Mesodermal cell (in vitro differentiated cells): ENCODE data around the gene ANKRD33.

ENCODE experiments used
- H3K27ac ChIP-seq: 2 replicates; pipeline ENCODE4 v1.7.0; 2013; ENCODE audit warnings: mild to moderate bottlenecking, low read depth, low read length, moderate library complexity; ENCODE audit not compliant: severe bottlenecking
- H3K36me3 ChIP-seq: 2 replicates; pipeline ENCODE4 v1.7.1; 2013; ENCODE audit warnings: mild to moderate bottlenecking, low read length, moderate library complexity; ENCODE audit not compliant: control insufficient read depth, insufficient read depth
- H3K4me1 ChIP-seq: one replicate; pipeline ENCODE4 v1.7.1; 2013; ENCODE audit warnings: mild to moderate bottlenecking, low read length; ENCODE audit not compliant: insufficient read depth, control insufficient read depth, poor library complexity, severe bottlenecking
- H3K4me3 ChIP-seq: 2 replicates; pipeline ENCODE4 v1.7.0; 2013; ENCODE audit warnings: low read length, control low read depth, mild to moderate bottlenecking; ENCODE audit not compliant: insufficient read depth, poor library complexity, severe bottlenecking; ENCODE audit errors: extremely low read depth
- H3K9me3 ChIP-seq: 2 replicates; pipeline ENCODE4 v1.7.1; 2013; ENCODE audit warnings: mild to moderate bottlenecking, low read length, moderate library complexity; ENCODE audit not compliant: control insufficient read depth
- WGBS, 2 experiments: methylation state at CpG; one replicate each; pipeline ENCODE4 v1.1.5; 2013; ENCODE audit warnings: missing lambda C conversion rate in 2 of 2; ENCODE audit not compliant: insufficient coverage in 2 of 2; 5-methylcytosine and 5-hydroxymethylcytosine counted together

Gene ANKRD33

GRCh38 chr12:51869496-51869865 is 18.4 kb upstream of the ANKRD33 start:
- 8 to 21% methylated on average over 9 to 15 of the region's 20 CpGs for WGBS, 2 experiments
- no peaks in the 10 kb centered on the region for H3K36me3 ChIP-seq
- peaks cover 31% of the 10 kb centered on the region for H3K4me1 ChIP-seq
- no peak overlapping the region for H3K27ac ChIP-seq
- peak overlapping the region; percentile 40 for H3K4me3 ChIP-seq
- no peaks in the 10 kb centered on the region for H3K9me3 ChIP-seq

- H3K4me1 ChIP-seq = peaks cover 31% of the 10 kb centered on the region
- no peak overlapping the region for H3K4me3 ChIP-seq
- H3K27ac ChIP-seq = no peak overlapping the region
- no peaks in the 10 kb centered on the region for H3K9me3 ChIP-seq
- WGBS, 2 experiments = 42 to 50% methylated on average over 2 of the region's 3 CpGs
- H3K36me3 ChIP-seq = no peaks in the 10 kb centered on the region
Observed at GRCh38 chr12:51869931-51870330, 18.0 kb upstream of the ANKRD33 start.

- H3K4me1 ChIP-seq = peaks cover 28% of the 10 kb centered on the region
- H3K4me3 ChIP-seq = no peak overlapping the region
- no peaks in the 10 kb centered on the region for H3K9me3 ChIP-seq
- no peaks in the 10 kb centered on the region for H3K36me3 ChIP-seq
- WGBS, 2 experiments = 92 to 93% methylated on average over 2 to 4 of the region's 4 CpGs
- no peak overlapping the region for H3K27ac ChIP-seq
Observed at GRCh38 chr12:51870504-51870903, 17.4 kb upstream of the ANKRD33 start.

- no peak overlapping the region for H3K27ac ChIP-seq
- H3K9me3 ChIP-seq = no peaks in the 10 kb centered on the region
- 91 to 97% methylated on average over 4 to 5 of the region's 6 CpGs for WGBS, 2 experiments
- H3K36me3 ChIP-seq = no peaks in the 10 kb centered on the region
- peaks cover 22% of the 10 kb centered on the region for H3K4me1 ChIP-seq
- no peak overlapping the region for H3K4me3 ChIP-seq
Observed at GRCh38 chr12:51871126-51871525, 16.8 kb upstream of the ANKRD33 start.

GRCh38 chr12:51871918-51872688 is 15.8 kb upstream of the ANKRD33 start:
- Histone ChIP-seq H3K4me1 (peaks cover 17% of the 10 kb centered on the region), H3K27ac (no peak overlapping the region), H3K4me3 (no peak overlapping the region), H3K9me3 (no peaks in the 10 kb centered on the region), H3K36me3 (no peaks in the 10 kb centered on the region)
- whole genome bisulfite sequencing, 2 experiments = 73 to 83% methylated on average over 4 to 5 of the region's 17 CpGs

DNA sequence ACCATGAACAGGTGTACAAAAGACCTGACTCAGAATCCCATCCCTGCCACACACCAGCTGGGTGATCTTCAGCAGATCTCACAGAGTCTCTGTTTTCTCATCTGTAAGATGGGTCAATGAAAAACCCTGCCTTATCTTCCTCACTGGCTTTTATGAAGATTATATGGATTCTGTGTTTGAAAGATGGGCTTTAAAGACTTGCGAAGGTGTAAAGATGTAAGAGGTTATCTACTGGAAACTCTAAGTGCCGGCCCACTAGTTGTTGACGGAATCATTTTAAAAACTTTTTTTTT is 15.3 kb upstream of the ANKRD33 start:
- no peaks in the 10 kb centered on the region for H3K9me3 ChIP-seq
- H3K4me1 ChIP-seq = peaks cover 17% of the 10 kb centered on the region
- no peaks in the 10 kb centered on the region for H3K36me3 ChIP-seq
- 100% methylated on average over 1 of the region's 3 CpGs; no CpG with 5 or more reads in 1 of the 2 experiments for WGBS, 2 experiments
- H3K4me3 ChIP-seq = no peak overlapping the region
- no peak overlapping the region for H3K27ac ChIP-seq

DNA sequence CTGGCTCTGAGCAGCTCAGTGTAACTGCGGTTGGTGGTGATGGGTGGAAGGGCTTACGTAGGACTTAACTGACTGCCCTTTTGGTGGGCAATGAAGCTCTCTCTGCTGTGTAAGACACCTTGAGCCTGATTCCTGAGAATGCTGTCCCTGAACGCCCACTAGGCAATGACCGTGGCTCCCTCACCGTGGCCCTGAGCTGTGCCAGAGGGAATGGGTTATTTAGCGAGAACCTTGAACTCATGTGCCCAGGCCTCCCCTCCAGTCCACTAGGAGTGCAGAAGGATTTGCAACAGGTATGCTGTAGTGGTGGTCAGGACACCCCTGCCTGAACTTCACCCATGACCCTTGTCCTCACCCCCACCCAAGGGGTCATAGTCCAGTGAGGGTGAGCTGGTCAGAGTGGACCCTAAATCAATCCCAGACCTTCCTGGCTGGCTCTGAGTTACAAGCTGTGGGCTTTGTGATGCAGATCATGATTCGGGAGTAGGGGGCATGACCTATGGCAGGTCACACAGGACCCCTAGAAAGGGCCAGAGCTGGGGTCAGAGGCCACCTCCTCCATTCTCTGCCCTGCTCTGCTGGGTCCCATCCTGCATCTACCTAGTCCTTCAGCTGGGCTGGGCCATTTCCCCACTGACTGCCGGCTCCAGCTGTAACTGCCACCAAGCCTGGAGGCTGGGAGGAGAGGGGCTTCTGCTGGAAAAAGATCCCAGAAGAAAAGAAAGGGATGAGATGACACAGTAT is 14.5 kb upstream of the ANKRD33 start:
- Histone ChIP-seq H3K27ac (no peak overlapping the region), H3K4me3 (no peak overlapping the region), H3K9me3 (no peaks in the 10 kb centered on the region), H3K4me1 (peaks cover 17% of the 10 kb centered on the region), H3K36me3 (no peaks in the 10 kb centered on the region)
- WGBS, 2 experiments = 77 to 83% methylated on average over 7 of the region's 8 CpGs

DNA sequence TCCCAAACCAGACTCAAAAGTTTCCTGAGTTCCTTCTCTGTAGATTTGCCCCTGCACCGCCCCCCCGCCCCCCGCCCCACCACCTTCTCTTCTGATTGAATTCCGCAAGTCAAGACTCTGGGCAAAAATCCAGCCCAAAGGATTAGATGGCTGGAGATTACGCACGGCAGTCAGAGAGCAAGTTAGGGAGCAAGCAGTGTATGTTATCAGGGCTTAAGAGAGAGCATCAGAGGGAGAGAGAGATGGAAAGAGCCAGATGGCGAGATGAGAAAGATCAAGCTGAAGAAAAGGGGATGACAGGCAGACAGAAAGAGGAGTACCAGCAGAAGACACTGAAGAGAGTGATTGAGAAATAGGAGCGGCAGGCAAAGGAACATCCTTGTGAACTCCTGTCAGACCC is 13.9 kb upstream of the ANKRD33 start:
- Histone ChIP-seq H3K9me3 (no peaks in the 10 kb centered on the region), H3K4me3 (no peak overlapping the region), H3K36me3 (no peaks in the 10 kb centered on the region), H3K27ac (no peak overlapping the region), H3K4me1 (peaks cover 17% of the 10 kb centered on the region)
- WGBS, 2 experiments = 73 to 80% methylated on average over 4 of the region's 8 CpGs

DNA sequence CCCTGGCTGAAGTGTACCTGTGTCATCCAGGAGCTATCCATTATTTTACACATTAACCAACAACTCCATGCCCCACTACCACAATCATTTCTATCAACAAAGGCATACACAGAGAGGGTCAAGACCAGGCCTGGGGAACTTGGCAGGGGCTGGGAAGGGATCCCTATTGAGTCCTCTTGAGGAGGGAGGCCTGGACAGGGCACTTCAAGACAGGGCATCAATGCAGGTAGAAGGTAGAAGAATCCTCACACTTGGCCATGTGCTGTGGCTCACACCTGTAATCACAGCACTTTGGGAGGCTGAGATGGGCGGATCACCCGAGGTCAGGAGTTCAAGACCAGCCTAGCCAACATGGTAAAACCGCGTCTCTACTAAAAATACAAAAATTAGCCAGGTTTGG is 13.4 kb upstream of the ANKRD33 start:
- Histone ChIP-seq H3K4me1 (peaks cover 12% of the 10 kb centered on the region), H3K9me3 (no peaks in the 10 kb centered on the region)

DNA sequence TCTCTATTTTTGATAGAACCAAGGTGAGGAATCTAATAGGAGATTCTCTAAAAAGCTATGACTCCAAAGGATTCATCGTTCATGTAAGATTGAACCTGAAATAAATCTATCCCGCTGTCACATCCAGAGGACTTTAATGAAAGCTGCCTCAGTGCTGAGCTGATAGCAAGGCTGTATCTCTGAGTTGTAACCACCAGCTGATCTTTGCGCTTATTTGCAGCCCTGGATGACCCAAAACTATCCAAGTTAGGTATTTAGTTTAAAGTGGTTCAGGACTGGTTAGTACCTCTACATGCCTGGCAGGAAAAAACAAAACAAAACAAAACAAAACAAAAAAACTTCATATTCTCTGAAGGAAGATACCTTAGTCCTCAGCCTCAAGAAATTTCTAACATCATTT is 8.8 kb upstream of the ANKRD33 start:
- no peaks in the 10 kb centered on the region for H3K4me1 ChIP-seq
- no peak overlapping the region for H3K27ac ChIP-seq
- H3K4me3 ChIP-seq = no peak overlapping the region
- no peaks in the 10 kb centered on the region for H3K36me3 ChIP-seq
- WGBS, 2 experiments = 85 to 100% methylated on average over 1 to 2 of the region's 3 CpGs
- peaks cover 5% of the 10 kb centered on the region for H3K9me3 ChIP-seq

More for the DNA sequence above, 13.4 kb upstream of the ANKRD33 start:
- WGBS, 2 experiments = 69 to 100% methylated on average over 3 to 4 of the region's 4 CpGs
- no peak overlapping the region for H3K27ac ChIP-seq
- no peaks in the 10 kb centered on the region for H3K36me3 ChIP-seq
- H3K4me3 ChIP-seq = no peak overlapping the region

- Histone ChIP-seq H3K4me1 (peaks cover 10% of the 10 kb centered on the region), H3K36me3 (no peaks in the 10 kb centered on the region), H3K9me3 (peaks cover 15% of the 10 kb centered on the region), H3K27ac (no peak overlapping the region), H3K4me3 (no peak overlapping the region)
- 60 to 100% methylated on average over 1 of the region's 1 CpG for WGBS, 2 experiments
Observed at GRCh38 chr12:51883295-51883694, 4.6 kb upstream of the ANKRD33 start.
